GM20000 (cell line): ENCODE measurements around the gene NDEL1.

ENCODE experiments used
- DNase-seq: peaks from one replicate; pipeline ENCODE4 v3.0.0; 2012; ENCODE audit warnings: low spot score
- TF ChIP-seq, protein P1 (sequence below): IDR thresholded peaks from 2 replicates; pipeline ENCODE4 v1.5.1; 2012; ENCODE audit warnings: mild to moderate bottlenecking, control low read depth; ENCODE audit errors: extremely low read depth, missing control alignments

The NDEL1 gene

DNA sequence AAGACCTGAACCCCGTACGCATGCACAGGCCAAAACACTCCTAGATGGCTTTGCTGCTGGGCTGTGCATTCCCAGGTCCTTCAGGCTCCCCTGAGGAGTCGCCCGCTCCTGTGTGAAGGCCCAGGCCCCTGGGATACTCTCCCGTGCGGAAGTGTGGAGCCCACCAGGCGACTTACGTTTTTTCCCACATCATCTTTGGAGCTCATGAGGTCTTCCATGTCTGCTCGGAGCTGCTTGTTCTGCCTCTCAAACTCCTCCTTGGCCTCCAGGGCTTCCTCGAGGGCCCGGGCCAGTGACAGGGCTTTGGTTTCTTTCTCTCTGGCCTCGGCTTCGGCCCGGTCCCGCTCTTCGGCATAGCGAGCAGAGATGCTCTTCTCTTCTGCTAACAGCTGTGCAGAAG lies 56.4 kb downstream of the NDEL1 start:
- TF ChIP-seq, protein P1, sequence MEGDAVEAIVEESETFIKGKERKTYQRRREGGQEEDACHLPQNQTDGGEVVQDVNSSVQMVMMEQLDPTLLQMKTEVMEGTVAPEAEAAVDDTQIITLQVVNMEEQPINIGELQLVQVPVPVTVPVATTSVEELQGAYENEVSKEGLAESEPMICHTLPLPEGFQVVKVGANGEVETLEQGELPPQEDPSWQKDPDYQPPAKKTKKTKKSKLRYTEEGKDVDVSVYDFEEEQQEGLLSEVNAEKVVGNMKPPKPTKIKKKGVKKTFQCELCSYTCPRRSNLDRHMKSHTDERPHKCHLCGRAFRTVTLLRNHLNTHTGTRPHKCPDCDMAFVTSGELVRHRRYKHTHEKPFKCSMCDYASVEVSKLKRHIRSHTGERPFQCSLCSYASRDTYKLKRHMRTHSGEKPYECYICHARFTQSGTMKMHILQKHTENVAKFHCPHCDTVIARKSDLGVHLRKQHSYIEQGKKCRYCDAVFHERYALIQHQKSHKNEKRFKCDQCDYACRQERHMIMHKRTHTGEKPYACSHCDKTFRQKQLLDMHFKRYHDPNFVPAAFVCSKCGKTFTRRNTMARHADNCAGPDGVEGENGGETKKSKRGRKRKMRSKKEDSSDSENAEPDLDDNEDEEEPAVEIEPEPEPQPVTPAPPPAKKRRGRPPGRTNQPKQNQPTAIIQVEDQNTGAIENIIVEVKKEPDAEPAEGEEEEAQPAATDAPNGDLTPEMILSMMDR, result no peak

DNA sequence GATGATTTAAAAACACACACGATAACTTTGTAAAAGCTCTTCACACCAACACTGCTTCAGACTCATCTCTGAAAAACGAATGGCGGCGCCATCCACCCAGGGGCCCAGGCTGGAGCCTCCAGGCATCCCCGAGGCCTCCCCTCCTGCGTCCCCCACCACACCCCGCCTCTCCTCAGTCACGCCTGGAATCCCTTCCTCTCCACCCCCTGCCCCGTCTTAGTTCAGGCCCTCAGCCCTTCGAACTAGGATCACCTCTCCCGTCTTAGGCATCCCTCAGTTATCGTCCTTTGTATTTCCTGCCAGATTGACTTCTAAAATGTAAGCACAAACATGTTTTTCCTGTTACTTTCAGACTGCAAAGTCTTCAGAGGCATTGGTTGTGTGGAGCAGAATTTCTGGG lies 58.3 kb downstream of the NDEL1 start:
- TF ChIP-seq, protein P1, result no peak
- no peak for DNase-seq

More for the DNA sequence above, 56.4 kb downstream of the NDEL1 start:
- DNase-seq, result no peak

DNA sequence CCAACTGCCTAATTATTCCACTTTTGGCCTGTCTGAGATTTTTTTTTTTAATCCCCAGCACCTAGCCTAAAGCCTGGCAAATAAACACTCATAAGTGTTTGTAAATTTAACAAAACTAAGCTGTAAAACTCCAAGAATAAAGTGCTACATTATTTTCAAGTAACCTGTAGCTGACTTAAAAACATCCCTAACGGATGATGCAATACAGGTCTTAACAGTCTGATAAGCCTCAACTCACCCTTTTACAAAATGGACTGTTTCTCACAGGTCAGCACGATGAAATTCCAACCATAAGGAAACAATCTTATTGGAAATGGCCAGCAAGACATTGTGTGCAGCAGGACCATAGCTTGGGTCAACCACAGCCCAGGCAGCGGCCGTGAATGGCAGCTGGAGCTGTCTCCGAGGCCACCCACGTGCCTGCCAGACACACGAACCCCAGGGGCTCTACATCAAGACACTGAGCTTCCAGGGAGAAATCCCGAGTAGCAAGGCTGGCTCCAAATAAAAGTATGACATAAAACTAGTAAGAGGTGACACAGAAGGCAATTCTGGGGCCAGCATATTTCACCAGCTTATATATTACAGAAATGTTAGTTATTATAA lies 58.9 kb downstream of the NDEL1 start:
- TF ChIP-seq, protein P1, result no peak
- no peak for DNase-seq

DNA sequence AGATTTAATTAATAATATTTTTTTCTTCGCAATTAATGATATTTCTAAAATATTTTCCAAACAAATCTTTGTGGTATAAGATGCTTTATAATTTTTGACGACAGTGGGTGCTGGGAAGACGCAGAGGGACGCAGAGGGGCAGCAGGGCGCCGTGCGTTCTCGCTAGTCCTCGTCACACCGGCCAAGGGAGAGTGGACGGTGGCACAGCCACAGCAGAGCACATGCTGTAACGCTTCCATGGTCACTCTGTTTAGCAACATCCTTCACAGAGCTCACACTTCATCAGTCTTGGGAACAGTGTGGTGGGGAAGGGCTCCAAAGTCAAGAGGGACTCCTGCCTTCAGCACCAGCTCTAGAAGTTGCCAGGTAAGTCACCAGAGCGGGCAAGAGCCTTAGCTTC lies 60.4 kb downstream of the NDEL1 start:
- TF ChIP-seq, protein P1, result no peak
- DNase-seq, result no peak

DNA sequence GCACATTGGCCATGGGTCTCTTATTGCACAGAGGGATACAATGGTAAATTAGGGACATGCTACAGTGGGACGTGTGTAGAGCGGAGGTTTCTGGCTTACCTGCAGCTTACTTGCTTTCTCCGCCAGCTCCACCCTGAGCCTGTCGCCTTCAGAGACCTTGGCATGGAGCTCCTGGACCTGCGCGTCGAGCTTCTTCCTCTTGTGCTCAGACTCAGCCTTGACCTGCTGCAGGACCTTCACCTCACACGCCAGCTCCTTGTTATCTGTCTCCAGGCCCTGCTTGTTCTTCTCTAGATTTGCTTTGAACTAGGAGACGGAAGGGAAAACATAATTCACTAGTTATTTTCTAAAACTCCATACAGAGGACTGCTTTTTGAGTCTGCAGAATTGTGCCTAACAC lies 63.5 kb downstream of the NDEL1 start:
- DNase-seq, result no peak
- TF ChIP-seq, protein P1, result no peak

DNA sequence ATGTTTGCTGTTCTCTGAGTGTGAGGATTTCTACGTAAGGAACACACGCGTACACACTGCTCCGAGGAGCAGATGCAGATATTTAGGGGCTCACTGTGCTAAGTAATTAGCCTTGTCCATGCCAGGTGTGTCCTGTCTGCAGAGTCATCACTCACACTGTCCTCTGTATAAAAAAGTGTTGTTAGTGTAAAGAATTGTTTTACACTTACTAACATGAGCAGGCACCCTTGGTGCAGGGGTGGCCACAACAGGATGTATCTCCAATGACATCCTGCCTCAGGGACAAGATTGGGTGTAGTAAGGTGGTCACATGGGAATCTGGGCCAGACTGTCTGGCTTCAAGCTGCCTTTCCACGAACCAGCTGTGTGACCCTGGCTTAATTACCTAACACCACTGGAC lies 63.9 kb downstream of the NDEL1 start:
- no peak for DNase-seq
- TF ChIP-seq, protein P1, result no peak

DNA sequence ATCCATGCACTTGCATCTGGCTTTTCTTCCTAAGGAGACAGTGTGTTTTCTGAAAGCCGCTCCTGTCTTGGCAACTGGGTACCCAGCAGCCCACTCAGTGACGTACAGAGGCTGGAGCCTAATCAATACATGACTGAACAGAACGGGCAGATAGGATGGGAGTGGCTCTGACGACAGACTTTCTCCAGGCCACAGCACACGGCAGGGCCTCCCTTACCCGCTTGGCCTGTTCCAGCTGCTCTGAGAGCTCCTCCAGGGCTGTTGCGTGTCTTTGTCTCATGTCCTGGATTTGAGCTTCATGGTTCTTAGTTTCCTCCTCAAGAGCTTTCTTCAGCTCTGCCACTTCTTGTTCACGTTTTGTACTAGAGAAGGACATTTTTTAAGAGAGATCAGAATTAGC lies 64.9 kb downstream of the NDEL1 start:
- TF ChIP-seq, protein P1, result no peak
- DNase-seq, result no peak

DNA sequence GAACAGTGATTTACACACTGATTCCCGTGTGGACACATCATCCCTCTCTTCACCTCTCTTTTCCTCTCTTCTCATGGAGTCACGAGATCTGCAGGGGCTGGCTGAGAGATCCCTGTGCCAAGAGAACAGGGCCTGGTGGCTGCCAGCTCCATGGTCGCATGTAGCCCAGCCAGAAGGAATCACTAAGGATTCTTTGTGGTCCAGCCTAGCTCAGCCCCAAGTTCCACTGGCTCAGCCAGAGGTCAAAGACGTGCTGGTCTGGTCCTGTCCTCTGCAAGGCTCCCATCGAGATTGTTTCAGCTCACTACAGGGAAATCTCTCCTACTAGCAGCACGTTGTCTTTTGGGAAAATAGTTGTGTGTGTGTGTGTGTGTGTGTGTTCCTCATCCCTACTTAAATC lies 66.4 kb downstream of the NDEL1 start:
- TF ChIP-seq, protein P1, result no peak
- no peak for DNase-seq
